OCI-M2 (cell line): ENCODE data around the gene FBXO48.

Source experiments
- DNase-seq: peaks from one replicate; lab custom pipeline; 2025; ENCODE audit not compliant: unreplicated experiment; lab: John Stamatoyannopoulos, UW

The FBXO48 gene

DNA sequence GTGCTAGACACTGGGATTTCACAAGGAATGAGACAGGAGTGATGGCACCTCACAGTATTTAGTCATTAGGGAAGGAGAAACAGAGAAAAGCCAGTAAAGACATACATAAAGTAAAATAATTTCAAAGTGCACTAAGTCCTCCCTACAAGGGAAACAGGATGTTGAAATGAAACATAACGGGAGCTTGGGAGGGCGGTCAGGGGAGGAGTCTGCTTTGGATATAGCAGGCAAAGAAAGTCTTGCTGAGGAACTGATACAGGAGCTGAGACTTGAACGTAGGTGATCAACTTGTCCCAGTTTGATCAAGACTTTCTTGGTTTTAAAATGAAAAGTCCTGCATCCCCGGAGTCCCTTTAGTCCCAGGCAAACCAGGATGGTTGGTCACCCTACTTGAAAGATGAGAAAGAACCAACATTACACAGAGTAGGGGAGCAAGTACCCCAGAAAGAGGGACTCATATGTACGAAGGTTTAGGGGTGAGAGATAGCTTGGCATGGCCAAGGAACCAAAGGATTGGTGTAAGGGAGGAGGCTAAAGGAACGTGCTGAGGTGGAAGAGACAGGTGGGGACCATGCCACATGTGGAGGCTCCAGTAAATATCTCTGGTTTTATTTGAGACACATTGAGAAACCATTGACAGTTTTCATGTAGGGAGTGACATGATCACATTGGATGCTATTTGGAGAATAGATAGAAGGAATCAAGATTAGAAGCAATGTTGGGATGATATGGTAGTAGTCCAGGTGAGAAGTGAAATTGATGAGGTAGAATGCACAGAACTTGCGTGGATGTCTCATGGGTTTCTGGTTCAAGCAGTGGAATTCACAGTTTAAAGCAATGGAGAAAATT is 28.4 kb downstream of the FBXO48 start:
- DNase-seq, result no peak

DNA sequence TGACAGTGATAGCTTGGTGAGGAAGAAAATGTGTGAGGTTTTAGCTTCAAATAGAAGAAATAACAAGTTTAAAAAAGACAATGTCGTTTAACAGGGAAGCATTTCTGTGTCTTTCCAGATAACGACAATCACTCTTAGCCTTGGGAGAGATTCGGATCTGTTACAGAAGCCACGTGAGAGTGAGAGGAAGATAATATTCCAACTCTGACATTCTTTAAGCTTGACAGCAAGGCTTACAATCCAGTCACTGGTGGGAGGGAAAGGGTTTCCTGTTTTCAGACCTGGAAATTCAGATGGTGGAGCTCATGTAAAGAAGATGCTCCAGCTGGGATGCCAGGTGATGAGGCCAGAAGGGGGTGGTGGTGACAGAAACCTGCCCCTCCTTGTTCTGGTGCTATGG is 30.8 kb downstream of the FBXO48 start:
- DNase-seq, result no peak

DNA sequence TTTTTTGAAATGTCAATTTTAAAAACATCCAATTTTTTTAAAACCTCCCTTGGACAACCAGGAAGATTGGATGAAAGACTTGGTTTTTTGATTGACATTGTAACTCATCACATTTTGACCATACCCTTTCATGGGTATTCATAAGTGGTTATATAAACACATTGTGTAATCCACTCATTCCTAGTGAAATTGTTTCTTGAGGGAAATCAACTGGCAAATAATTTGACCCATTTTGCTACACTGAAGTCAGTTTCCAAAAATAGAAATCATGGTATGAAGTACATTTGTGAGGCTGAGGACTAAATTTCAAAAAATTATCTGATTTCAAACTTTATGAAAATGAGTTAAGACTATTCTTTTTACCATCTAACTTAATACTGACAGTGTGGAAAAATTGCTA is 31.5 kb downstream of the FBXO48 start:
- no peak for DNase-seq

- no peak for DNase-seq
These were observed 32.1 kb downstream of the FBXO48 start for GRCh38 chr2:68434981-68435380.

GRCh38 chr2:68432696-68433658 is 34.1 kb downstream of the FBXO48 start:
- no peak for DNase-seq

GRCh38 chr2:68431316-68431972 is 35.6 kb downstream of the FBXO48 start:
- DNase-seq, result no peak

GRCh38 chr2:68429311-68429826 is 37.7 kb downstream of the FBXO48 start:
- DNase-seq, result no peak

DNA sequence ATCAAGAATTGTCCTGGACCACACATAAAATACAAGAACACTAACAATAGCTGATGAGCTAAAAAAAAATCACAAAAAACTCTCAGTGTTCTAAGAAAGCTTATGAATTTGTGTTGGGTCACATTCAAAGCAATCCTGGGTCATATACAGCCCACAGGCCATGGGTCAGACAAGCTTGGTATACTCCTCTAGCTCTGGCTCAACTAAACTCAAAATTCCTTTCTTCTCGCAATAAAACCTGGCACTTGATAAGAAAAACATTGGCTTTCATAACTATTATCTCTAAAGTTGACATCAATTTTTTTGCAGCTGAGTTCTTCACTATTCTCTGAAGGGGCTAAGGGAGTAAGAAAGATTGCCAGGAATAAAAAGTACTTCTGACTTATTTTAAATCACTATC is 38.3 kb downstream of the FBXO48 start:
- DNase-seq, result no peak

- DNase-seq, result no peak
These were observed 39.0 kb downstream of the FBXO48 start for GRCh38 chr2:68428126-68428525.

- no peak for DNase-seq
These were observed 40.1 kb downstream of the FBXO48 start for GRCh38 chr2:68426848-68427579.

DNA sequence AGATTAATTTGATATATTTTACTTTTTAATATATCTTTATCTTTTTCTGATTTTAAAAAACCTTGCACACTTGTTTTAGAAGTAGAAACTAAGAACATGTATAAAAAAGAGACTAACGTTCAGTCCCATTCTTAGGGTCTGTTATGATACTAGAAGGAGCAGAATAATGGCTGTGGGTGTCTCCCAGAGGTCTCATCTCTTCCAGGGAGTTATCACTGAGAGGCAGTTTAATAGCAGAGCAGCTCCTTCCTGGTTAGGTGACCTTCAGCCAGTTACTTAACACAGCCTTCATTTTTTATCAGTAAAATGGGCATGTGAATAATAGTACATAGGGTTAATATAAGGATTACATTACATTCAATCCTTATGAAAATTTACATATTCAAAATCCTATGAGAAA is 40.6 kb downstream of the FBXO48 start:
- no peak for DNase-seq

GRCh38 chr2:68425503-68425902 is 41.6 kb downstream of the FBXO48 start:
- no peak for DNase-seq

DNA sequence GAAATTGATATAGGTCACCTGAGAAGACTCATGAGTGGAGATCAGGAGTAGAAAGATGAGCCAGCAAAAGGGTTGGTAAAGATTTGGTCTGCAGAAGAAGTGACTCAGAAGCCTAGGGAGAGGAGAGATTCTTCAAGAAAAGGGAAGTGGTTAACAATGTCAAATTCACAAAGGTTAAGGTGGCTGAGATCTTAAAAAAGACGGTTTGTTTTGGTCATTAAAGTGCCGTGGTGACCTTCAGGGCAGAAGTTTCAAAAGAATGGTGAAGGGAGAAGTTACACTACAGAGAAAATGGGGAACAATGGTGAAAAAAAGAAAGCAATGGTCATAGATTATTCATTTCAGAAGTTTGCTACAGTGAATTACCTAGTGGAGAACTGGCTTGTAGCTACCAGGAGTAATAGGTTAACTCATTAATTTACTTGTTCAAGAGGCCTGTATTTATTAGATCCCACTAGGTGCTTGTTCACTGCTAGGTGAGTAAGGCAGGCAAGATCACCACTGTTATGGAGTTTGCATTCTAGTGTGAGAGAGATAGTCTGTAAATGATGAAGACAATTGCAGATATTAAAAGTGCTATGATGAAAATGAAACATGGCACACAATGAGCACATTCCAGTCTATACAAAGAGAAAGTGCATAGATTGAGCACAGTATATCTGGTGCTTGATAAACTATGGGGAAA is 43.0 kb downstream of the FBXO48 start:
- peak; percentile 37 for DNase-seq

DNA sequence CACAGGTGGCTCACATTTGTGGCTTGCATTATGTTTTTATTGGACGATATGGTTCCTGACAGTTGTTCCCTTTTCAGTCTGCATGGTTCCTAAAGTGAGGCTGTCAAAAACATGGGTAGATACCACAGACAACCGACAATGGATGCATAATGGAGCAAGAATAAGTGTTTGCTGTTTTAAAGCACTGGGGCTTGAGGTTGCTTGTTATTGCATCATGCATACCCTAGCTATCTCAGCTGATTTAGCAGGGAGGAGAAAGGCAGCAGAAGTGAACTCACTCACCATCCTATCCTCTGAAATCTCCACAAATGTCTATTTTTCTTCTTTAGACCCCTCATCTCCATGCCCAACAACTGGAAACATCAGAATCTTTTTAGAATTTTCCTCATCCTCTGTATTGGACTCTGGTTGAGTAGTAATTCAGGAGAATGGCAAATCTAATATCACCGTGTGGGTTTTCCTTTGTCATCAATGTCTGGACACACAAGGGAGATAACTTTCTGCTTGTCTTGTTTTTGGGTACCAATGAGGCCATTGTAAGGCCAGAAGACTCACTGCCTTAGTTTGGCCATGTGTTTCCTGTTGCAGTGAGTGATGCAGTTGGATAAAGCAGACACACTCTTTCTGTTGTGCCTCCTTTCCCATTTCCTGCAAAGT is 46.7 kb downstream of the FBXO48 start:
- no peak for DNase-seq

GRCh38 chr2:68418855-68419254 is 48.2 kb downstream of the FBXO48 start:
- DNase-seq, result no peak

- no peak for DNase-seq
These were observed 48.7 kb downstream of the FBXO48 start for GRCh38 chr2:68418419-68418818.

GRCh38 chr2:68417926-68418325 is 49.2 kb downstream of the FBXO48 start:
- no peak for DNase-seq

DNA sequence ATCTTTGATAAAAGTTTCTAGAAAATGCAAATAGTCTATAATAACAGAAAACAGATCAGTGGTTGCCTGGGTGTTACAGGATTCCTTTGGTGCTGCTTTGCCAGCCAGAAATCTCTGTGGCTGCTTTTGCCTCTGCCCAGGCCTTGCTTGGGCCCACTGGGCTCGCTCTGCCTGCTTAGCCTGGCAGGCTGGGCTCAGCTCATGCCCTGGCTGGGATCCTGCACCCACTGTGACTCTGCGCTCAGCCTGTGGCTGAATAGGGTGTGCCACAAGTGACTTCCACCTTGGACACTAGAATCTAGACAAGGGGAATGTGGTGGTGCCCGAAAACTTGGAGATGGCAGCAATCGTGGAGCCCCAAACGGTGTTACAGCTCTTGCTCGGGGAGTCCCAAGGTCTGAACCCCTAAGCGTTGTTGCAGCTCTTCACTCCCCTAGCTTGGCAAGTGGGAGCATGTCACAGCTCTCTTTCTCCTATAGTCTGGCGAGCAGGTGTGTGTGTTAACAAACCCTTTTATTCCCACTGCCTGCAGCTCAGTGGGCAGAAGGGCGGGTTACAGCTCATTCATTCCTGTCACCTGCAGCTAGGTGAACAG is 50.9 kb downstream of the FBXO48 start:
- no peak for DNase-seq

DNA sequence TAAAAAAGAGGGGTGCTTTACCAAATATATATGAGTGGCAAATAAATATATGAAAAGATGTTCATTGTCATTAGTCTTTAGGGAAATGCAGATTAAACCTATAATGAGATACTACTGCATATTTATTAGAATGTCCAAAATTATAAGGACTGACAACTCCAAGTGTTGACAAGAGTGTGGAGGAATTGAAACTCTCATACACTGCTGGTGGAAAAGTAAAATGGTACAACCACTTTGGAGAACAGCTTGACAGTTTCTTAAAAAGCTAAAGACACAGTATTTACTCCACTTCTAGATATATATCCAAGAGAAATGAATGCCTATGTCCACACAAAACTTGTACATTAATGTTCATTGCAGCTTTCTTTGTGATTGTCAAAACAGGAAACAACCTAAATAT is 51.6 kb downstream of the FBXO48 start:
- DNase-seq, result no peak
